NK-92 (cell line): ENCODE data around the gene LHFPL3.

ENCODE experiments used
- DNase-seq: peaks from one replicate; lab custom pipeline; 2025; ENCODE audit not compliant: unreplicated experiment; lab: John Stamatoyannopoulos, UW

Gene LHFPL3

GRCh38 chr7:104367926-104368325, 39.5 kb downstream of the LHFPL3 start:
- DNase-seq: no peak

DNA sequence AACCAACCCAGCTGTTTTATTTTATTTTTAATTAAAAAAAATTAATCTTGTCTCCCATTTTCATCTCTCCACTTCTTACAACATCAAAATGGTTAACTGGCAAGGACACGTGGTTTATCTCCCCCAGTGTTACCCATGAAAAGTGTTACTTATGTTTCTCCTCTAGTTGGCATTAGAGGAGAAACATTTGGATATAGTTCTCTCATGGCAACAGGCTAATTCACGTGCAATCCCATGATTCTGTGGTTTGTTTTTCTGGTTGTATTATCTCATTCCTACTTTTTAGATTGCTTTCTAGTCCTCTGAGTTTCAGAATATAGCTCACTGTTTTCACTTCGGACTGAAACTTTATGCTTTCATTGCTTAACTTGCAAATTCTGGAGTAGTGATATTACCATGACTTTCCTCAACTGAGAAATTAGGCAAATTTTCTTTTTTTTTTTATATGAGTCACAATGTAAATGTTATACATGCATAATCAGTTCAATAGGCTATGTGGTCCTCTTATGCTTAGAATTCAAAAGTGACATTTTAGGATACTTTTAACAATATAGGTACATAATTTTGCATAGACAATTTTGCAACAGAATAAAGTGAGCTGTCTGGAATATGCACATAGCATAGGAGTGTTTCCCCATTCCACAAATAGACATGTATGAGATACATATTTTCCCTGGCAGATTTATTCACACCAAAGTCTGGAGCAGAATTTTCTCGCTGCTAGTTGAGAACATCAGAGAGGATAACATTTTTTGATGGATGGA, 43.0 kb downstream of the LHFPL3 start:
- DNase-seq: no peak

- no peak for DNase-seq
Observed at GRCh38 chr7:104371980-104372357, 43.6 kb downstream of the LHFPL3 start.

DNA sequence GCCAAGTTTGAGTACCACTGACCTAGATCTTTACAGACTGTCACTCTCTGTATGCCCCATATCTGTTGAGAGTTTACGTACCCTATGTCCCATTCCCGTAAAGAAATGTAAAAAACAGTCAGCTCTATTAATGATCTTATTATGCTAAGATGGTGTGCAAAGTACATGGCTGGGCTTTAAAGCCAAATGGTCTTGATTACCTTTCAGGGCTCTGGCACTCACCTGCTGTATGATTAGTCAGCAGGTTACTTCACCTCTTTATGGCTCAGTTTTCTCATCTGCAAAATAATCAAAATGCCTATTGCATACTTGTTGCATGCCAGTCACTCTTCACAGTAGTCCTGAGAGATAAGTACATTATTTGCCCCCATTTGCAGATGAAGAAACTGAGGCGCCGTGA, 54.2 kb downstream of the LHFPL3 start:
- DNase-seq: no peak

DNA sequence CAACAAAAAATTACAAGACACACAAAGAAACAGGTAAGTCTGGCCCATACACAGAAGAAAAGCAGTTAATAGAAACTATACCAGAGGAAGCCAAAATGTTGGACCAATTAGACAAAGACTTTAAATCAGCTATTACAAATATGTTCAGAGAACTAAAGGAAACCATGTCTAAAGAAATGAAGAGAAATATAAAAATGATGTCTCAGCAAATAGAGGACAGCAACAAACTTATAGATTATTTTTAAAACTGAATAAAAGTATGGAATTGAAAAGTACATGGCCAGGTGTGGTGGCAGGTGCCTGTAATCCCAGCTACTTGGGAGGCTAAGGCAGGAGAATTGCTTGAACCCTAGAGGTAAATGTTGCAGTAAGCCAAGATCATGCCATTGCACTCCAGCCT, 58.5 kb downstream of the LHFPL3 start:
- no peak for DNase-seq

DNA sequence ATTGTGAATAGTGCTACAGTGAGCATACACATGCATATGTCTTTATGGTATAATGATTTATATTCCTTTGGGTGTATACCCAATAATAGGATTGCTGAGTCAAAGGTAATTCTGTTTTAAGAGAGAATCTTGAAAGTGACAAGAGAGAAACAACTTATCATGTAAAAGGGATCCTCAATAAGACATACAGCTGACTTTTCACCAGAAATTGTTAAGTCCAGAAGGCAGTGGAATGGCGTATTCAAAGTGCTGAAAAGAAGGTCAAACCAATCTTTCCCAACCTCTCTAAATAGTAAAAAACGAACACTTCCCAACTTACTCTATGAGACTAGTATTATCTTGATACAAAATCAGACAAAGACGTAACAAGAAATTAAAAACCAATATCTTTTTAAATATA, 59.8 kb downstream of the LHFPL3 start:
- no peak for DNase-seq

DNA sequence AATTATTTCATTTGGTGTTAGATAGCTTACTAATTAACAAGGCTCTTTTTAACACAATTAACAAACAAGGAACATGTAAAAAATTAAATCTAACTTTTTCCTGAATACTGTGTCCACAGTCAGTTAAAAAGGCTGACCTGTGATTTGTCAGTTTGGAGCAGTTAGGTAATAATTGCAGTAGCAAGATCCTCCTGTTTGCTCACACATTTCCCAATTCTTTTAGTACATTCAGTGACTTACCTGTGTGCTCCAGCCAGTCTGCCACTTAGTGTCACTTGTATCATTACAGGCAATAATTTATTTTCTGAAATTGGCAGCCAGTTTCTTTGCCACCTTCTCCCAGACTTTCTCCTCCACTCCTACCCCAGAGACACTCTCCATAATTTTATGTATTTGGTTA, 66.8 kb downstream of the LHFPL3 start:
- DNase-seq: no peak

DNA sequence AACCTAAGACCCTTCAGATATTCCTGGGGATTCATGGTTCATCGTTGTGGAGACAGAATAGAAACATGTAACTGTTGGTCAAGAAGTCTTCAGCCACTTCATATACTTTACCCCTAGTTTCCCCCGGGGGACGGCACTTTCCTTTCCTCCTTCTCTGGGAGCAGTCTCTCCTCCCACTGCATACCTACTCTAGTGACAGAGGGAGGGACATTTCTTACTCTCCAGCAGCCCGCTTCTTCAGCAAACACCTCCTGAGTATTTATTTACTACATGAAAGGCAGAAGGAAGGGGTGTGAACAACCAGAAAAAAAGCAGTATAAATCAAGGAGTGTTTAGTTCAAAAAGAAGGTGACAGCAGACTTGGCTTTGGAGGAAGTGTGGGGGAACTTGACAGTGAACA, 69.0 kb downstream of the LHFPL3 start:
- DNase-seq: no peak

- DNase-seq: no peak
Observed at GRCh38 chr7:104408371-104408770, 80.0 kb downstream of the LHFPL3 start.

GRCh38 chr7:104410742-104411141, 82.3 kb downstream of the LHFPL3 start:
- DNase-seq: no peak

GRCh38 chr7:104412911-104413310, 84.5 kb downstream of the LHFPL3 start:
- no peak for DNase-seq

- DNase-seq: no peak
Observed at GRCh38 chr7:104414216-104414615, 85.8 kb downstream of the LHFPL3 start.

DNA sequence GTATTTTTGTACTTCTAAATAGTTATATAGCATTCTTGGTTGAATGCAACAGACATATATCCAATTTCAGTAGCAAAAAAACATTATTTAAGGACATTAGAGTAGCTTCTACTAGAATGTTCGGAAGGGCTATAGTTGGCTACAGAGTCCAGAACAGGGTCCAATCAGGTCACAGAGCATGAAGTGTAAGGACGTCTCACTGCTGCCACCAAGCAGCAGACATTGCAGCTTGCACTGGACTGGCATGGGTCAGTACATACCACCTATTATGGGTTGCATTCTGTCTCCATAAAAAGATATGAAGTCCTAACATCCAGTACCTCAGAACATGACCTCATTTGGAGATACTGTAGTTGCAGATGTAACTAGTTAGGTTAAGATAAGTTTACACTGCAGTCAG, 87.3 kb downstream of the LHFPL3 start:
- DNase-seq: no peak

- DNase-seq: no peak
Observed at GRCh38 chr7:104416866-104417393, 88.5 kb downstream of the LHFPL3 start.

DNA sequence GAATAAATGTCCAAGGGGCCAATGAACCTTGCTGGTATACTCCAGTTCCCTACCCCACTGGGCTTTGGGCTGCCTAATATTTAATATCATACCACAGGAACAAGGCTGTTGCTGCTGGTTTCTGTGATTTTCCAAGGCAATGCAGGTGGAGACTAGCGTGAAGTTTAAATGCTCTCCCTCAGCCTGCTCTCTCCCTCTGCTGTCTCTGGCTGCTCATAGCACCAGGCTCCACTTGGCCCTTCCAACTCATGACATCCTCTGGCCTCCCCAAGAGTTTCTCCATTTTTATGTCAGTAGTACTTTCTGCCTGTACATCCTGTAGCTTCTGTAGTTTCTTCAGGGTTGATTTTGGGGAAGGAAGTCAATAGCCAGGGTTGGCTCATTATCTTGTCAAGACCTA, 103.5 kb downstream of the LHFPL3 start:
- DNase-seq: no peak

DNA sequence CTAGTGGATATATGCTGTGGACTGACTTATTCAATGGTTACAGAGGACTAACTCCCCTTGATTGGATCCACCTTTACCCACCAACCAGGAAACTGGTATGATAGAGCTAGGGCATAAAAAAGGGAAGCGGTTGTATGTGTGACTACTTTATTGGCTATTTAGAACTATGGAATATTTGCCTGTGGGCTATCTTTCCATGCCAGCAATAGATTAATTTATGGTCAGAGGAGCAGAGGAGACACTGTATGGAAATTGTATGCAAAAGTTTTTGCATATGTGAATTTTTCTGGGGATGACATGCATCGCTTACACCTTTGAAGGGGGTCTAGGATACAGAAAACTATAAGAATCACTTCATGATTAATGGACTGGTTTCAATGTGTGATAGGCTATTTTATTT, 105.7 kb downstream of the LHFPL3 start:
- DNase-seq: no peak

DNA sequence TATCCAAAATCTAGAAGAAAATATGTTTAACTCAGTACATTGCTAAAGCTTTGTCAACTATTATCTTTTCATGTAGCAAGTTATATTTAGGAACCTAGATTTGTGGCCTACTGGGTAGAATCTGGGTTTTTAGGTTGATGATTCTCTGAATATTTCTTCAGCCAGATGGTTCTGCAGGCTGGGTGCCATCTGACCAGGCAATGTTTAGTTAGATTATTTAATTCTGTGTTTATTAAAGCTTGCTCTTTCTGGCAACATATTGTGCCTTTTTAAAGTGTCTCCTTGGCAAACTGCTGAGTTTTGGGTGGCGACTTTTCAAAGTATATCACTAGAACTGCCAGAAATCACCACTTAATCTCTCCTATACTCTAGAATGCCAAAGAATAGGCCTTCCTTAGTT, 114.1 kb downstream of the LHFPL3 start:
- DNase-seq: no peak

DNA sequence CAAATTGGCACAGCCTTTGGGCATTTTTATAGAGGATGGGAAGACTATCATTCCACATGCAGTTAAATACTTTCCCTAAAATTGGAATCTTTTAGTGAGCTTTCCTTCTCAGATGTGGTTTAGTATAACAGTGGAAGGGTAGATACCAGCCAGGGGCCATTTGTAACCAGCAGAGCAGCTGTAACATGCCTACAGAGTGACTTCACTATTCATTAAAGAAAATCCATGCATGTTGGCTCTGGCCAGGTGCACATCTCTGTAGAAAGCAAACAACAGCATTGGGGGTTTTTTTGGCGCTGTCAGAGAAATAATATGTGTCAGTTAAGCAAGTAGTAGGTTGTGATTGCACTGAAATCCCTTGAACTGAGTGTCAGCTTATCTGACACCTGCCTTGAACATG, 115.6 kb downstream of the LHFPL3 start:
- no peak for DNase-seq

DNA sequence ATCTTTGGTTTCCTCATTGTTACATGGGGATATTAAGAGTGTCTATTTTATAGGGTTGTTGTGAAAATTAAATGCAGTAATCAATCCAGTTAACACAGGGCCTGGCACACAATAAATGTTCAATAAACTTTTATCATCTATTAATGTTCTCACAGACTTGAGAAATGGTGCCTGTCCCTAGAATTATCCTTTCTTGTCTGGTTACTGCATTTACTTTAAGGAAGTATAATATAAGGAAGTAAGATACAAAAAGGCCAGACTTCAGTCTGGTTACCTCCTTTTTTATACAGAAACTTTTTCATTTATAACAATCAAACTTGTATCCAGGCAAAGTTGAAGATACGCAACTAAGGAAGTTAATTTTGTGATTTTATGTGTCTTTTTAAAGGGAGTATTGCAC, 117.0 kb downstream of the LHFPL3 start:
- DNase-seq: no peak

DNA sequence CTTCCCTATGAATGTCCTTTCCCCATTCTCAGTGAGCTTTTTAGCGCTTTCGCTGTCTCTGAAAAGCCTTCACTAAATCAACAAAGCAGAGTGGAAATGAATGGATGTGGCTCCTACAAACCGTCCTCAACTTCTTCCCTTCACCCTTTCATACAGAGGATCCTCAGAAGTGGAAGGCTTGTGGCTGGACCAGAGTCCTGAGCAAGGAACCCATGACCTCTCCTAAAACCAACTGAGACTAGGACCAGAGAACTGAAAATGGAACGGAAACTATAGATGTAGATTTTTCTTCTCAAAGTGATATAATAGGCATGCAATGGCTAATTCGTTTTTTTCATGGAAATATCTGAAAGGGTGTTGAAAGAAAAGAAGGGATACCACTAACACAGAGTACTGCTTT, 122.5 kb downstream of the LHFPL3 start:
- no peak for DNase-seq

DNA sequence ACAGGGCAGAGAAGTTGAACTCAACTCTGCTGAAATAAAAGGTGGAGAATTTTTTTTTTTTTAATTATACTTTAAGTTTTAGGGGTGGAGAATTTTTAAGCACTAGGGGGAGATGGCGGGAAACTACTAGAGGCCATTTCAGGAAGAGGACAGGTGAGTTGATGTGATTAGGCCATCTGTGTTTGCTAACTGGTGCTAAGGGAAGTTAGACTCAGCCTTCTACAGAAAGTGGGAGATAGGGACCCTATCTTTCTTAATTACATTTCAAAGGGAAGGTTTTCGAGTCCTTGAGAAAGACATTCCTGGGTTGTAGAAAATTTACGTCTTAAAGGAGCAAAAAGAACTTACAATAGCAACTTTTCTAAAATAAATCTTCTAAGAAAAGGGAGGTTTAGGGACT, 124.8 kb downstream of the LHFPL3 start:
- DNase-seq: no peak

DNA sequence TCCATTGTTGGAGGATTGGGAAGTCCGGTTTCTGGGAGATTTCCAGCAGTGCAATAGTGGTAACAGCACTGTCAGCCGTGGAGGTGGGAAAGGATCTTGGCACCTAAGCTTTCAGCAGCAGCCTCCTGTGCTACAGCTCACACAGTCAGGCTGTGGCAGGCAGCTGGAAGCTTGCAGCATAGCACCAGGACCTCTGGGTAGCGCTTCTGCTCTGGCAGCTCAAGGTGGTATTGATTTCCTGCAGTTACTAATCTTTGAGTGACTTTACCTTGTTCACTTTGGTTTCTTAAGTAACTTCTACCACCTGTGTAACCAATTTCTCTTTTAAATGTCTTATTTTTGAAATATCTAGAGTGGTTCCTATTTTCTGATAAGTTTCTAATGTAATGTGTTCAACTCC, 130.5 kb downstream of the LHFPL3 start:
- no peak for DNase-seq

- no peak for DNase-seq
Observed at GRCh38 chr7:104469166-104469820, 140.9 kb downstream of the LHFPL3 start.
